Activated CD4-positive, alpha-beta T cell treated with anti-CD3 and anti-CD28 coated beads, Interleukin-2, amount 50 U/mL, for 16 hours (primary cell): ENCODE measurements around the gene HNMT.
"Not testable (repeated sequence)": the region's sequence is repeated elsewhere in the genome, so short reads cannot be mapped to it uniquely, and the experiment has no call there.

Experiments used
- DNase-seq: peaks from one replicate; pipeline ENCODE4 v3.0.0-alpha.2; 2020

HNMT gene

DNA sequence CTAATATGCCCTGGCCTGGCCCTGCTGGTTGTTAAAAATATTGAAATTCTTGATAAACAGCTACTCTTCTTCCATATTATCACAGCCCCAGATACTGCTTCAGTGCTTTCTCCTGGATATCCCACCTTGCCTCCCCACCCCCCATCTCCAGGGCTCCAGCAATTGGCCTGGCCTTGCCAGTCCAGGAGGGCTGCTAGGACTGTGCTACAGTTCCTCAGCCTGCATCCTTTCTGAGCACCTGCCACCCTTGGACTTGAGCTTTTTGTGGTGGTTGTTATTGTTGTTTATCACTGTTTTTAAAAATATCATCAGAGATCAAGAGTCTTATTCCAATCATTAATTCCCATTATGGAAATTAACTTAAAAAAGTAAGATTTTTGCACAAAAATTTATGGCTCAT is 13.5 kb downstream of the HNMT start:
- DNase-seq: no peak

- DNase-seq: no peak
These were observed 16.2 kb downstream of the HNMT start for GRCh38 chr2:137980459-137980858.

GRCh38 chr2:137981112-137981656 is 16.9 kb downstream of the HNMT start:
- no peak for DNase-seq

GRCh38 chr2:137983581-137983980 is 19.3 kb downstream of the HNMT start:
- DNase-seq: no peak

GRCh38 chr2:137986268-137986667 is 22.0 kb downstream of the HNMT start:
- DNase-seq: no peak

DNA sequence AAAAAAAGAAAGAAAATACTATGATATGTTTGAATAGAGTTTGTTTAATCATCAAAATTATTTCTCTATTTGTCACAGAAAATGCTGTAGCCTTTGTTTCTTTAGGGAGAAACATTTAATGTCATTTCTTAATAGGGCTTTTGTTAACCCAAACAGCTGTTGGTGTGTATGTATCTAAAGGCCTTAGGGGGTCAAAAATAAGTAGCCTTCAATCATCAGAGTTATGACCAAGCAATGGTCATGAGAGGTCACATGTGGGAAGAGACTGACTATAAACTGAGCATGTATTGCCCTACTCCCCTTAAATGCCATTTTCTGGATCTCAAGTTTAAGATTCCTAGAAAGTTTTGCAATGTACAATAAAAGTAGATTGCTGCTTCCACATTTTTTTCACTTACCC is 22.7 kb downstream of the HNMT start:
- no peak for DNase-seq

DNA sequence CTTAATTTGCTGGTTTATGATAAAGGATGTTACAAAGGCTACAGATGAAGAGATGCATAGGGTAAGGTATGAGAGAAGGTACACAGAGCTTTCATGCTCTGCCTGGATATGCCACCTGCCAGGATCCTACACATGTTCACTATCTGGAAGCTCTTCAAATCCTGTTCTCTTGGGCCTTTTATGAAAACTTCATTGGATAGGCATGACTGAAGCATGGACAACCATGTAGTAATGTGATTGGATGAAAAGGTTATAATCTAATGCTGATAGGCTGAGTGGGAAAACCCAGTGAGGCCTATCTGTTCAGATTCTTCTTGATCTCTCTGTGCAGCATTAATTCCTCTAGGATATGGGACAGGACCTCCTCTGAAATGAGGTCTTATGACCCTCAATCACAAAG is 26.8 kb downstream of the HNMT start:
- DNase-seq: no peak

- DNase-seq: no peak
These were observed 27.9 kb downstream of the HNMT start for GRCh38 chr2:137992039-137992646.

DNA sequence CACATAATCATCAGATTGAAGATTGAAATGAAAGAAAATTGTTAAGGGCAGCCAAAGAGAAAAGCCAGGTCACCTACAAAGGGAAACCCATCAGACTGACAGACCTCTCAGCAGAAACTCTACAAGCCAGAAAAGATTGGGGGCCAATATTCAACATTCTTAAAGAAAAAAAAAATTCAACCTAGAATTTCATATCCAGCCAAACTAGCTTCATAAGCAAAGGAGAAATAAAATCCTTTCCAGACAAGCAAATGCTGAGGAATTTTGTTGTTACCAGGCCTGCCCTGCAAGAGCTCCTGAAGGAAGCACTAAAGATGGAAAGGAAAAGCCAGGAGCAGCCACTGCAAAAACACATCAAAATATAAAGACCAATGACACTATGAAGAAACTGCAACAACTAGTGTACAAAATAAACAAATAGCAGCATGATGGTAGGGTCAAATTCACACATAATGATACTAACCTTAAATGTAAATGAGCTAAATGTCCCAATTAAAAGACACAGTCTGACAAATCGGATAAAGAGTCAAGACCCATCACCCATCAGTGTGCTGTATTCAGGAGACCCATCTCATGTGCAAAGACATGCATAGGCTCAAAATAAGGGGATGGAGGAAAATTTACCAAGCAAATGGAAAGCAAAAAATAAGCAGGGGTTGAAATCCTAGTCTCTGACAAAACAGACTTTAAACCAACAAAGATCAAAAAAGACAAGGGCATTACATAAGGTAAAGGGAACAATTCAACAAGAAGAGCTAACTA is 29.6 kb downstream of the HNMT start:
- DNase-seq: not testable (repeated sequence)

DNA sequence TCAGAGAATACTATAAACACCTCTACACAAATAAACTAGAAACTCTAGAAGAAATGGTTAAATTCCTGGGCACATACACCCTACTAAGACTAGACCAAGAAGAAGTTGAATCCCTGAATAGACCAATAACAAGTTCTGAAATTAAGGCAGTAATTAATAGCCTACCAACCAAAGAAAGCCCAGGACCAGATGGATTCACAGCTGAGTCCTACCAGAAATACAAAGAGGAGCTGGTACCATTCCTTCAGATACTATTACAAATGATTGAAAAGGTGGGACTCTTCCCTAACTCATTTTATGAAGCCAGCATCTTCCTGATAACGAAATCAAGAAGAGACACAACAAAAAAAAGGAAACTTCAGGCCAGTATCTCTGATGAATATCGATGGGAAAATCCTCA is 31.1 kb downstream of the HNMT start:
- not testable (repeated sequence) for DNase-seq

- not testable (repeated sequence) for DNase-seq
These were observed 31.9 kb downstream of the HNMT start for GRCh38 chr2:137996158-137996557.

- DNase-seq: no peak
These were observed 33.5 kb downstream of the HNMT start for GRCh38 chr2:137997733-137998132.

GRCh38 chr2:137998503-137998902 is 34.2 kb downstream of the HNMT start:
- DNase-seq: no peak

- no peak for DNase-seq
These were observed 35.0 kb downstream of the HNMT start for GRCh38 chr2:137999273-137999672.

- no peak for DNase-seq
These were observed 35.7 kb downstream of the HNMT start for GRCh38 chr2:138000009-138000408.

DNA sequence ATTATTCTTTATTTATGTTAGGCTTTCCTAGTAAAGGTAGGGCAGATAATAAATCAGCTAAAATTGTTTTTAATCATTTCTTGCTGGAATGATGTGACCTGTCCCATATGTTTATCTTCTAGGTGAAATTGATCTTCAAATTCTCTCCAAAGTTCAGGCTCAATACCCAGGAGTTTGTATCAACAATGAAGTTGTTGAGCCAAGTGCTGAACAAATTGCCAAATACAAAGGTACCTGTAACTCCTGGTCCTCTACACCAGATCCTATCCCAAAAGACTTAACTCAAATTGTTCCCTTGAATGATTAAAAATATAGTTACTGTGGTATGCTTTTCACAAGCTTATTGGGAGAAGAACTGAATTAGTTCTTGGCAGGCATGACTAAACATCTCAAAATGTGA is 36.5 kb downstream of the HNMT start:
- DNase-seq: no peak

DNA sequence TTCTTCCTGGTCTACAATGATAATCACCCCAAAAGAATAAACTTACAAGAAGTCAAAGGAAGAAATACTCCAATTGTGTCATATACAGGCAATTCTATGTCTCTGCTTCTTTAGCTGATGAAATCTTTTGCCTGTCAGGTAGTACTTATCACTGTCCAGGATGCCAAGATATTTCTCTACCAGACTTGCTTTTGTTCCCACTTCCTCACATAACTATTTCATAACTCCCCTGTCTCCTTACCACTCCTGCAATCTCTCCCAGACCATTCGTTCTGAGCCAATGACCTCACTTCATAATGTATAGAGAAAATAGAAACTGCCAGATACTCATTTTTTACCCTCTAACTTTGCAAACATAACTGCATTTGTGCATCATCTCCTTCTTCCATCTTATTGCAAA is 39.1 kb downstream of the HNMT start:
- no peak for DNase-seq

GRCh38 chr2:138007431-138007830 is 43.2 kb downstream of the HNMT start:
- no peak for DNase-seq

- no peak for DNase-seq
These were observed 45.3 kb downstream of the HNMT start for GRCh38 chr2:138009622-138010021.

GRCh38 chr2:138010890-138011289 is 46.6 kb downstream of the HNMT start:
- DNase-seq: no peak

- no peak for DNase-seq
These were observed 47.8 kb downstream of the HNMT start for GRCh38 chr2:138012082-138012481.

GRCh38 chr2:138012968-138013367 is 48.7 kb downstream of the HNMT start:
- DNase-seq: no peak

GRCh38 chr2:138013639-138014038 is 49.4 kb downstream of the HNMT start:
- DNase-seq: no peak

GRCh38 chr2:138015494-138015893 is 51.2 kb downstream of the HNMT start:
- DNase-seq: no peak
